NCI-H2081 (cell line): Measurements from ENCODE around the gene MYH10.

Experiments
- DNase-seq, 2 experiments: peaks; one replicate each; lab custom pipeline; 2025; lab: John Stamatoyannopoulos, UW

Gene MYH10

DNA sequence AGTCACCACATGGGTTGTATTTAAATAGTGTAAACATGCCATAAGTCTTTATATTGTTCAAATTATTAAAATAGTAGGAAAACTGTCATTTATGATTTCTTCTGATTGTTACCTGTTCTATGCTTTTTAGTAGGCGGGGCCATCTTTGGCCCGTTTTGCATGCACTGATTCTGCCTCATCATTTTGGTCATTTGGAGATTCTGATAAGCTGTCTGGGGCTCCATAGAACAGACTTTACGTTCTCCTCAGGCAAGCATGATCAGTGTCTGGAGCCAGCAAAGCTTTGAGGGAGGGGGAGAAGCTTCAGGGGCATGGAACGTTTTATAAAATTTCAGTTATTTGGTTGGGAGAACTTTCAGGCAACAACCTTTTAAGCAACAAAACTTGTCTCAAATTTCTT, 186.0 kb downstream of the MYH10 start:
- DNase-seq, result no peak

DNA sequence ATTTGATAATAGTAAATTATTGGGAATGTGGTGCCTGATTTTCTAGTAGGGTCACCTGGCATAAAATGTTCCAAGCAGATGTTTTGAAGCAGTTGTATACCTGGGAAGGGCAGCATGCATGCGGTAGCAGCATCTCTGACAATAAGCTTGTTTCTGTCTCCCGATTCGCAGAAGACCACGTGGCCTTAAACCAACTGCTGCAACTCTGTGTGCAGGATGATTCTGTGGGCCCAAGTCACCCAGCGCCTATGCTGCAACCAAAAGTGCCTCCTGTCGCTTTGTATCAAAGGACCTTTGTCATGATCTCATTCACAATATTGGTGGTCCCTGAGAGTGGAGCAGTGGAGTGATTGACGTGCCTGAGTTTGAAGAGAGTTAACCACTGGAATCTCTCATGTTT, 186.8 kb downstream of the MYH10 start:
- no peak for DNase-seq

DNA sequence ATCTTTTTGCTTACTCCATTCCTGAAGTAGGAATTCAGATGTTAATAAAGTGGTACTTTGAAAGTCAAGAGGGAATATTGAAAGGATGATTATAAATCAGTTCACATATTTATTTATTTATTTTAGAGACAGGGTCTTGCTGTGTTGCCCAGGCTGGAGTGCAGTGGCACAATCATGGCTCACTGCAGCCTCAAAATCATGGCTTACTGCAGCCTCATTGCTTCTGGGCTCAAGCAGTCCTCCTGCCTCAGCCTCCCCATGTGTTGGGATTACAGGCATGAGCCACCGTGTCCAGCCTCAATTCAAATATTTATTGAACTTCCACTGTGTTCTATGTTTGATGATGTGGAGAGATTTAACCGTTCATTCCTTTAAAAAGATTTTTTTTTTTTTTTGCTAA, 188.2 kb downstream of the MYH10 start:
- DNase-seq, result no peak

DNA sequence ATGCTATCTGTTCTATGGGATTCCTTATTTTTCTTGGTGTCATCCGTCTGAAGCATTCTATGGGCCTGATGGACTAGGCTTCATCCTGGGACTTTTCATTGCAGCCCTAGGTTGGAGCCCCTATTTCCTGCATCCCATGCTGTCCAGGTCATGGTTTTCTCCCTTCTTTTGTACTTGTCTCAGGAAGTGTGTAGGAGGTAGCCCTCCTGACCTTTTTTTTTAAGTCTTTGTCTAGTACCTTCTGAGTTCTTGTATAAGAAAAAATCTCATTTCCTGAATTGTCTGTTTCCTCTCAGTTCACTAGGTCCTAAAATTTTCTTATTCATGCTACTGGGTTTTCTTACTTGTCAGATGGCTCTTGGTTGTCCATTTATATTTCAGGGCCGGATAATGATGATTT, 188.8 kb downstream of the MYH10 start:
- DNase-seq, result no peak

DNA sequence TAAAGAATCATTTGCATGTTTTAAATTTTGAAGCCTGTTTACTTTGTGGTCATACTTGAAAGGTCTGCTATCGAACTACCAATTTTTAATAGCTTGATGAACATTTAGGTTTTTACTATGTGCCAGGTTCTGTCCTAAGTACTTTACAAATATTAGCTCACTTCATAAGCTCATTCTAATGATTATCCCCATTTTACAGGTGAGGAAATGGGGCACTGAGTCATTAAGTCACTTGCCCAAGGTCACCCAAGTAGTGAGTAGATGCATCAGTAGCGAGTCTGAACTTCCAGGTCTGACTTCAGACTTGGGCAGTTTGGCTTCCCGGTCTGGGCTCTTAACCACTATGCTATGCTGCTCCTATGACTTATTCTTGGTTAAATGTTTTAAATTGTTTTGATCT, 190.8 kb downstream of the MYH10 start:
- DNase-seq, result no peak

DNA sequence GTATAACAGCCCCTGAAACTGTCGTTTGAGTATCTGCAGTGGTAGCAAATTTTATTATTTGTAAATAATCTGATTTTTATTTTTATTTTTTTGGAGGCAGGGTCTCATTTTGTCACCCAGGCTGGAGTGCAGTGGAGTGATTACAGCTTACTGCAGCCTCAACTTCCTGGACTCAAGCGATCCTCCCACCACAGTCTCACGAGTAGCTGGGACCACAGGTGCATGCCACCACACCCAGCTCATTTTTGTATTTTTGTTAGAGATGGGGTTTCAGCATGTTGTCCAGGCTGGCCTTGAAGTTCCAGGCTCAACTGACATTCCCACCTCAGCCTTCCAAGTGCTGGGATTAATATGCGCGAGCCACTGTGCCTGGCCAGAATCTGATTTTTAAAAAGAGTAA, 192.1 kb downstream of the MYH10 start:
- DNase-seq, result no peak

DNA sequence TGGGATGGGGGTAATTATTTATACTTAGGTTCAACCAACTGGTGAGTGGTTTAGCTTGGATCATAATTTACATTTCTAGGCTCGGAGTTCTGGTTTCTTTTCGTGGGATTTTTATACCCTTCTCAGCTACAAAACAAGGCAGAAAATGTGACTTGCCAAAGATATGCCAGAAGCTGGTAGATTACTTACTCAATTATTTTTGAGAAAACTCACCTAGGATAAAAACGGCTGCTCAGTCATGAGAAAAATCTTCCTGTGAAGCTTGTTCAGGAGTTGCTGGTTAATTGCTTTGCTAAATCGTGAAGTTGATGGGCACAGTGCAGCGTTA, 193.7 kb downstream of the MYH10 start:
- no peak for DNase-seq

DNA sequence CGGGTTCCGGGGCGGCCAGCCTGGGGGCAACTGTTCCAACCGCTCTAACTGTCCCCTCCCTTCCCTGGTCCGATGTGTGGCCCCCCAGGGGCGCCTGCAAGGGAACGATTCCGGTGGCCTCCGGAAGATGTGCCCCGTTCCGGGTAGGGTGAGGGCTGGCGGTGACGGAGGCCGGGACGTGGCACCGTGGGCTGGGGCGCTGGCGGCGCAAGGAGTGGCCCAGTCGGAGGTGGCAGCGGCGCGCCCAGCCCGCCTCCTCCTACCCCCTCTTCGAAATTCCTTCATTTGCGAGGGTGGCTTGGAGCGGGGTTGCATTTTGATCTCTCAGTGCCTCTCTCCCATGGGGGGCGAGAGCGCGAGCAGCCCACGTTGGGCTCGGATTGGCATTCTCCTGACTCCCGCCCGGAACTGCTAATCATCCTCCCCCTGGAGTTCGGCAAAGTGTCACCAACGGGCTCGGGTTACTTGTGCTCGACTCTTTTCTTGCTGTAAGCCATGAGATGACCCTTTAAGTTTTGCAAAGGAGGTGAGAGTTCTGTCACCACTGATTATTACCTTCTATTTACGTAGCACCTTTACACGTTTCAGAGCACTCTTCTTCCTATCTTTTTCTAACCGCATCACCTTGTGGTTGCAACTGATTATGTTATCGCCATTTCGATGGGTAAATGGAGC, 194.2 kb downstream of the MYH10 start:
- peak; percentile 18 to 28 for DNase-seq

DNA sequence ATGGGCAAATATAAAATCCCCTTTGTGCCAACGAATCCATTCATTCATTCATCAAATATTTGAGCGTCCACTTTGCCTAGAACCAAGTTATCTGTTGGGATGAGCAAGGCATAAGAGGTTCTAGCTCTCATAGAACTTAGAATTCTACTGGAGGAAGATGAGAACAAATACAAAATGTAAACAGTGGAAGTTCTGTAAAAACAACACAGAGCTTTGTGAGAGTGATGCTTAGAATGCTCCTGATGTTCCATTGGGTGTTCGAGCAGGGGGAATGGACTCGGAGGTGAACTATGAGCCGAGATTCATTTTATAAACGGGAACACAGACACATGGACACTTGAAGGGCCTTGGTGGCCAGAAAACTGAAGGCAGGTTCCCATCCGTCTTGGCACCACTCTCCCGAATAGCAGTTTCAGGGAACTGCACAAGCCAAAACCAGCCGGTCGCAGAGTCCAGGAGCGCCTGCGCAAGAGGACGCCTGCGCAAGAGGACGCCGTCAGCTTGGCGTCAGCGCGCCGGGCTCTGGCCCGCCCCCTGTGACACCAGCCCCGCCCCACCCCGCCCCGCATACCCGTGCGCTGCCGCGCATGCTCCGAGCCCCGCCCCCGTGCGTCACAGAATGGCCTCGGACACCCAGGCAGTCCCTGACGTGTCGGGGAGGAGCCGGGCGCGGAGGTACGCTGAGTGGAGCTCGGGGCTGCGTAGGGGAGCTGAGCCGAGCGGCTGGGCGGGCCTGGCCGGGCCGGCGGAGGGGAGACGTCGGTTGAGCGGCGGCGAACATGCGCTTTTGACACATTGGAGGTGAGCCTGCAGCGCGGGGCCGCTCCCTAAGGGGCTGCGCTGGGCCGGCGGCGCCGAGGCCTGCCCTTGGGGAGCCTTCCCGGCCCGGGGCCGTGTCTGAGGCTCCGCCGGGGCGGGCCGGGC, 195.0 kb downstream of the MYH10 start, which contains the start of gene NDEL1:
Gene NDEL1 (plus strand): TSS at position 640 of the 924 bp plus-strand sequence. CDS start 8,388 bp downstream, outside the sequence.
- peak; percentile 93 to 94 for DNase-seq

DNA sequence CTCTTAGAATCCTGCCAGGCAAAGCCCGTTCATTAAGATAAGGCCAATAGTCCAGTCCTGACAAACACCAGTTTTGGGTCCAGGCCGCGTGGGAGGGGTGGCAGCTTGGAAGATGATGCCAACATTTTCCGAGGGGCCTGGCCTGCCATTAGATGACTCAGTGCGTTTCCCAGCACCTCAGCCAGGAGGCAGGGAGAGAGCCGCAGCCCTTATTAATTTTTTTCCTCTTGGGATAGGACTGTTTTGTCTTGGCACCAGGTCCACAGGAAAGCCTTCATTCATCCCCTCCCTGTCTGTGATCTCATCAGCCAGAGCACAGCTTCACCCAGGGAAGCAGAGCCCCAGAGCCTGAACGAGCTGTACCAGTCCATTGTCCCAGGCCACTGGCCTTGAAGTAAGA, 199.6 kb downstream of the MYH10 start:
- DNase-seq, result no peak

DNA sequence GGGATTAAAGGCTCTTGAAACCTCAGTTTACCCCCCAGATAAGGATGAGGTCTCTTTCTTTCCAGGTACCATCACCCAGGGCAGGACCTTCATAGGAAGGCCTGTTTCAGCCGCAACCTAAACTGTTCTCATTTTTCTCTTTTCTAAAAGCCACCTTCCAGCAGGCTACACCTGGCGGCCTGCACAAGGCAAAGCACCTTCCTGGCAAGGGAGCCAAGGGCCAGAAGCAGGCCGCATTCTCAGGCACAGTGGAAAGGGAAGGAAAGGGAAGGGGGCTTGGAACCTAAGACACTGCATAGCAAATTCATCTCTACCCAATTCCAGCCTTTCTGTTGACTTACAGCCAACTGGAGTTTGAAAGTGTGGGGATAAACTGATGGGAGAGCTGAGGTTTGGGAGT, 203.7 kb downstream of the MYH10 start:
- no peak for DNase-seq

DNA sequence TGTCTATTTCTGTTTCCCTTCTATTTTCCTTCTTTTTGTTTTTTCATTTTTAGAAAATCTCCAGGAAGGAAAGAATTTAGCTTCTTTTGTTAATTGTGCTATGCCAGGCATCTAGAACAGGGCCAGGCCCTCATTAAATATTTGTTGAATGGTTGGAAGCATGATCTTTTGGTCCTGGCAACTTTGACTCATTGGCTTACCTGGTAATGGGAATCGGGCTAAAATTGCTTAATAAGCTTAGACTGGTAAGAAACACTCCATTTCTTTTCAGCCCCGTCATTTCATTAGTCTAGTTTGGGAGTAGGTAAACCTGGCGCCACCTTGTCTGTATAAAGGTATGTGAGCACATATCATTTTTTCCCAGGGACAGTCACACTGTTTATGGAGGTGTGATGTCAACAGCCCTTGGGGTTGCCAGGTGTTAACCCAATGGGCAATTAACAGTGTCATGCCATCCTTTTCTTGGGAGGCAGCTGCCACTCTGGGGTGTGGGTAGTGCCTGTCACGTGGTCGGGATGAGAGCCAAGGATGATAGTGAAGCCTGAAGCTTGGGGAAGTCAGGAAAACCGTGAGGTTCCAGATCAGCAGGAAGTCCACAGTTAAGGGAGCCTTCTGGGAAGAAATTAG, 204.3 kb downstream of the MYH10 start:
- no peak for DNase-seq
